Measurements from ENCODE around the gene AHSP.

GRCh38 chr16:31484491-31485171 is 43.1 kb upstream of the AHSP start:
- TF ChIP-seq POLR2A (IDR thresholded peaks at IDR 0.05; ENCODE audit: low read depth, low read length): no peak
- no peak for TF ChIP-seq POLR2AphosphoS5 (IDR thresholded peaks at IDR 0.05; ENCODE audit: low read depth, low read length)
- TF ChIP-seq TAF1 (IDR thresholded peaks at IDR 0.05; ENCODE audit: borderline replicate concordance, low read depth, low read length): no peak
